SU-DHL-6 (cell line): ENCODE results near the gene PAX5.
A peak's percentile ranks its signal among the peaks of the same experiment; 100 is the strongest.

ENCODE experiments used
- H2AFZ ChIP-seq: fragments of 200-600 bp; sonication (generic); 2 replicates; pipeline ENCODE4 v1.6.1; 2014; ENCODE audit warnings: low read depth, mild to moderate bottlenecking, moderate library complexity, mixed read lengths, antibody characterized with exemption, low read length; ENCODE audit not compliant: severe bottlenecking
- H3F3A ChIP-seq: fragments of 200-600 bp; shearing (Covaris generic); 2 replicates; pipeline ENCODE4 v1.6.0; 2016; ENCODE audit warnings: antibody characterized with exemption, mild to moderate bottlenecking; ENCODE audit not compliant: insufficient read depth
- H3K27ac ChIP-seq: fragments of 200-600 bp; sonication (generic); 2 replicates; pipeline ENCODE4 v1.5.1; 2016; ENCODE audit warnings: low read depth, mild to moderate bottlenecking, low read length, moderate library complexity, mixed read lengths
- H3K27me3 ChIP-seq: fragments of 200-600 bp; sonication (generic), shearing (Covaris generic); 2 replicates; pipeline ENCODE4 v1.6.0; 2014; ENCODE audit warnings: mild to moderate bottlenecking, low read length
- H3K36me3 ChIP-seq: fragments of 200-600 bp; sonication (generic); 2 replicates; pipeline ENCODE4 v1.6.1; 2014; ENCODE audit warnings: mild to moderate bottlenecking, low read length, mixed read lengths
- H3K4me2 ChIP-seq: fragments of 300-600, 200-600 bp; shearing (Covaris generic), sonication (generic); 2 replicates; pipeline ENCODE4 v1.6.0; 2014; ENCODE audit warnings: low read length, low read depth, mild to moderate bottlenecking; ENCODE audit not compliant: poor library complexity, severe bottlenecking
- H3K4me3 ChIP-seq: fragments of 200-600 bp; sonication (generic); 2 replicates; pipeline ENCODE4 v1.5.1; 2014; ENCODE audit warnings: antibody characterized with exemption, low read length, mild to moderate bottlenecking, mixed read lengths; ENCODE audit not compliant: insufficient read depth, poor library complexity, severe bottlenecking
- H3K79me2 ChIP-seq: fragments of 200-600 bp; sonication (generic); 2 replicates; pipeline ENCODE4 v1.6.1; 2014; ENCODE audit warnings: mild to moderate bottlenecking, low read length, moderate library complexity; ENCODE audit not compliant: insufficient read depth
- H3K9ac ChIP-seq: fragments of 200-600 bp; sonication (generic); 2 replicates; pipeline ENCODE4 v1.7.0; 2014; ENCODE audit warnings: mild to moderate bottlenecking, low read length
- H3K9me2 ChIP-seq: fragments of 200-600 bp; sonication (generic); replicated peaks from 2 replicates; pipeline ENCODE4 v1.6.1; 2014; ENCODE audit warnings: low read length; ENCODE audit not compliant: insufficient read depth
- H3K9me3 ChIP-seq: fragments of 200-600 bp; sonication (generic); 2 replicates; pipeline ENCODE4 v1.6.1; 2014; ENCODE audit warnings: low read length, mixed read lengths; ENCODE audit not compliant: insufficient read depth
- H4K20me1 ChIP-seq: fragments of 200-600 bp; sonication (generic); 2 replicates; pipeline ENCODE4 v1.6.1; 2014; ENCODE audit warnings: low read depth, mild to moderate bottlenecking, antibody characterized with exemption, low read length, moderate library complexity, mixed read lengths
- CTCF ChIP-seq: fragments of 200-600 bp; sonication (generic); IDR thresholded peaks from one replicate; pipeline ENCODE4 v1.5.1; 2017; ENCODE audit warnings: antibody characterized with exemption, mild to moderate bottlenecking, low read length, moderate library complexity; ENCODE audit not compliant: insufficient read depth, poor library complexity, severe bottlenecking
- EZH2phosphoT487 ChIP-seq: fragments of 200-600 bp; sonication (generic), shearing (Covaris generic); conservative IDR thresholded peaks from 2 replicates; pipeline ENCODE4 v1.6.1; 2018; ENCODE audit warnings: mild to moderate bottlenecking, antibody characterized with exemption, low read length, moderate library complexity, mixed read lengths

PAX5 gene

GRCh38 chr9:36996706-36997086 lies 37.4 kb downstream of the PAX5 start:
- H3K27ac ChIP-seq, result peak overlapping the region; percentile 92
- no peaks in the 10 kb centered on the region for H3K9me2 ChIP-seq
- H3K4me3 ChIP-seq, result no peak overlapping the region
- peaks cover 61% of the 10 kb centered on the region for H3F3A ChIP-seq
- 0 out of 2 replicates have a peak, but pooled peaks cover 5% of the 10 kb centered on the region for H3K36me3 ChIP-seq
- peak overlapping the region; percentile 50 for H3K4me2 ChIP-seq
- H3K9me3 ChIP-seq, result no peaks in the 10 kb centered on the region
- no peaks in the 10 kb centered on the region for H3K27me3 ChIP-seq
- H3K79me2 ChIP-seq, result peaks cover 58% of the 10 kb centered on the region
- no peaks in the 10 kb centered on the region for H4K20me1 ChIP-seq
- TF ChIP-seq CTCF, result no peak
- TF ChIP-seq EZH2phosphoT487, result no peak
- H2AFZ ChIP-seq, result no peak overlapping the region
- peak overlapping the region; percentile 57 for H3K9ac ChIP-seq

- Histone ChIP-seq H3K27ac (peak overlapping the region; percentile 92), H3K9ac (peak overlapping the region; percentile 57), H3K36me3 (peaks cover 8% of the 10 kb centered on the region; the same call in 1 of the 2 replicates), H3K4me2 (peak overlapping the region; percentile 50), H3K9me3 (peaks cover 5% of the 10 kb centered on the region; the same call in 1 of the 2 replicates), H3K79me2 (peaks cover 58% of the 10 kb centered on the region), H2AFZ (peak overlapping the region; percentile 13), H4K20me1 (no peaks in the 10 kb centered on the region), H3K4me3 (peak overlapping the region; percentile 5), H3F3A (peaks cover 59% of the 10 kb centered on the region), H3K9me2 (no peaks in the 10 kb centered on the region), H3K27me3 (no peaks in the 10 kb centered on the region)
- TF ChIP-seq EZH2phosphoT487 (no peak), CTCF (peak; percentile 95)
These were observed 38.0 kb downstream of the PAX5 start for GRCh38 chr9:36995927-36996705.

GRCh38 chr9:36993933-36994764 lies 39.9 kb downstream of the PAX5 start:
- H3K79me2 ChIP-seq, result peaks cover 59% of the 10 kb centered on the region

More at GRCh38 chr9:36993933-36994764, 39.9 kb downstream of the PAX5 start:
- Histone ChIP-seq H3K27me3 (no peaks in the 10 kb centered on the region), H3K9ac (peak overlapping the region; percentile 57), H3K36me3 (peaks cover 9% of the 10 kb centered on the region; the same call in 1 of the 2 replicates), H2AFZ (no peak overlapping the region), H3K9me3 (peaks cover 5% of the 10 kb centered on the region; the same call in 1 of the 2 replicates), H3K9me2 (no peaks in the 10 kb centered on the region), H4K20me1 (no peaks in the 10 kb centered on the region), H3K4me2 (peak overlapping the region; percentile 50), H3F3A (peaks cover 53% of the 10 kb centered on the region), H3K4me3 (no peak overlapping the region), H3K27ac (peak overlapping the region; percentile 92)
- TF ChIP-seq CTCF, result no peak
- TF ChIP-seq EZH2phosphoT487, result no peak
